OCI-LY7 (cell line): ENCODE measurements around the gene ATAD1.

Experiments used
- EZH2phosphoT487 ChIP-seq: fragments of 200-600 bp; sonication (generic); IDR thresholded peaks from 2 replicates; pipeline ENCODE4 v1.6.1; 2018; ENCODE audit warnings: low read depth, borderline replicate concordance, mild to moderate bottlenecking, mixed run types, antibody characterized with exemption, low read length, moderate library complexity, mixed read lengths
- TF ChIP-seq, protein P1 (sequence below): fragments of 200-600 bp; sonication (generic); conservative IDR thresholded peaks from 2 replicates; pipeline ENCODE4 v1.5.1; 2014; ENCODE audit warnings: mild to moderate bottlenecking, antibody characterized with exemption, low read length, moderate library complexity, mixed read lengths

DNA sequence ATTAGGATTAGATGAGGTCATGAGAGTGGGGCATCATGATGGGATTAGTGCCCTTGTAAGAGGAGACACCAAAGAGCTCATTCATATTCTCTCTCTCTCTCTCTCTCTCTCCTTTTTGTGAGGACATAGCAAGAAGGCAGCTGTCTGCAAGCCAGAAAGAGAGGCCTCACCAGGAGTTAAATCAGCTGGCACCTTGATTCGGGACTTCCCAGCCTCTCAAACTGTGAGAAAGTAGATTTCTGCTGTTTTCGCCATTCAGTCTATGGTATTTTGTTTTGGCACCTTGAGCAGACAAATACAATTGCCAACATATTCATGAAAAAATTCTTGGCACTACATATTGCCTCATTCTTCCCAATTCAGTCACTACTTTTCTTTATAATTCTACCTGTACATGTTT lies 20.6 kb upstream of the ATAD1 start:
- TF ChIP-seq, protein P1, sequence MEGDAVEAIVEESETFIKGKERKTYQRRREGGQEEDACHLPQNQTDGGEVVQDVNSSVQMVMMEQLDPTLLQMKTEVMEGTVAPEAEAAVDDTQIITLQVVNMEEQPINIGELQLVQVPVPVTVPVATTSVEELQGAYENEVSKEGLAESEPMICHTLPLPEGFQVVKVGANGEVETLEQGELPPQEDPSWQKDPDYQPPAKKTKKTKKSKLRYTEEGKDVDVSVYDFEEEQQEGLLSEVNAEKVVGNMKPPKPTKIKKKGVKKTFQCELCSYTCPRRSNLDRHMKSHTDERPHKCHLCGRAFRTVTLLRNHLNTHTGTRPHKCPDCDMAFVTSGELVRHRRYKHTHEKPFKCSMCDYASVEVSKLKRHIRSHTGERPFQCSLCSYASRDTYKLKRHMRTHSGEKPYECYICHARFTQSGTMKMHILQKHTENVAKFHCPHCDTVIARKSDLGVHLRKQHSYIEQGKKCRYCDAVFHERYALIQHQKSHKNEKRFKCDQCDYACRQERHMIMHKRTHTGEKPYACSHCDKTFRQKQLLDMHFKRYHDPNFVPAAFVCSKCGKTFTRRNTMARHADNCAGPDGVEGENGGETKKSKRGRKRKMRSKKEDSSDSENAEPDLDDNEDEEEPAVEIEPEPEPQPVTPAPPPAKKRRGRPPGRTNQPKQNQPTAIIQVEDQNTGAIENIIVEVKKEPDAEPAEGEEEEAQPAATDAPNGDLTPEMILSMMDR = no peak
- TF ChIP-seq EZH2phosphoT487 = no peak
